HepG2 (cell line): ENCODE results near the gene HIGD1A. TPM values are rescaled to one million over a fixed set of nuclear protein-coding genes. Genes with fewer than 3 reads are reported as not detected.

Experiments
- BHLHE40 ChIP-seq: IDR thresholded peaks from 2 replicates; pipeline ENCODE4 v1.6.1; 2011; ENCODE audit warnings: low read length, improper control_type of control experiment
- HNF1B ChIP-seq: sonication (generic); formaldehyde crosslinking; IDR thresholded peaks from 2 replicates; pipeline ENCODE4 v1.5.1; 2020; ENCODE audit warnings: mild to moderate bottlenecking, moderate library complexity, missing genetic modification reagents
- IRF2 ChIP-seq: IDR thresholded peaks from 2 replicates; pipeline ENCODE4 v1.6.1; 2018; ENCODE audit warnings: missing genetic modification reagents, missing compliant biosample characterization
- KDM3A ChIP-seq: IDR thresholded peaks from 2 replicates; pipeline ENCODE4 v1.6.1; 2018; ENCODE audit warnings: low read depth, missing compliant biosample characterization
- MED8 ChIP-seq: sonication (generic); formaldehyde crosslinking; IDR thresholded peaks from 2 replicates; pipeline ENCODE4 v1.8.1; 2023; ENCODE audit warnings: mild to moderate bottlenecking, missing genetic modification reagents; ENCODE audit not compliant: insufficient replicate concordance
- MEIS1 ChIP-seq: sonication (generic); formaldehyde crosslinking; IDR thresholded peaks from 2 replicates; pipeline ENCODE4 v1.9.0; 2021; ENCODE audit warnings: mild to moderate bottlenecking, missing genetic modification reagents, moderate library complexity, borderline replicate concordance
- PPARG ChIP-seq: conservative IDR thresholded peaks from 2 replicates; pipeline ENCODE4 v1.6.1; 2016; ENCODE audit warnings: missing biosample characterization, missing genetic modification reagents
- PREB ChIP-seq: sonication (generic); formaldehyde crosslinking; IDR thresholded peaks from 2 replicates; pipeline ENCODE4 v1.4.0; 2020; ENCODE audit warnings: missing genetic modification reagents
- SP2 ChIP-seq: sonication (generic); formaldehyde crosslinking; IDR thresholded peaks from 2 replicates; pipeline ENCODE4 v1.5.1; 2020; ENCODE audit warnings: mild to moderate bottlenecking, missing genetic modification reagents
- ZBTB44 ChIP-seq: sonication (generic); formaldehyde crosslinking; IDR thresholded peaks from 2 replicates; pipeline ENCODE4 v1.4.0; 2020; ENCODE audit warnings: missing genetic modification reagents
- ZHX1 ChIP-seq: sonication (generic); formaldehyde crosslinking; IDR thresholded peaks from 2 replicates; pipeline ENCODE4 v1.8.1; 2022; ENCODE audit warnings: low read depth, mild to moderate bottlenecking, missing genetic modification reagents
- ZNF12 ChIP-seq: sonication (generic); formaldehyde crosslinking; IDR thresholded peaks from 2 replicates; pipeline ENCODE4 v1.5.0; 2020; ENCODE audit warnings: missing genetic modification reagents
- ZNF350 ChIP-seq: sonication (generic); formaldehyde crosslinking; IDR thresholded peaks from 2 replicates; pipeline ENCODE4 v1.4.0; 2020; ENCODE audit warnings: mild to moderate bottlenecking, low read depth, missing genetic modification reagents, borderline replicate concordance
- ZNF609 ChIP-seq: sonication (generic); formaldehyde crosslinking; IDR thresholded peaks from 2 replicates; pipeline ENCODE4 v1.4.0; 2020; ENCODE audit warnings: mild to moderate bottlenecking, missing genetic modification reagents, borderline replicate concordance
- ZNF766 ChIP-seq: sonication (generic); formaldehyde crosslinking; IDR thresholded peaks from 2 replicates; pipeline ENCODE4 v1.5.0; 2020; ENCODE audit warnings: missing genetic modification reagents, borderline replicate concordance
- polyA plus RNA-seq, 8 experiments: library from polyadenylated mRNA; depleted of rRNA in 3 of 8; stranded (reverse) in 7 of 8; unstranded in 1 of 8; fragments of >200 nt; fragmentation: Illumina TruSeq in 4 of 8; extraction: Trizol in 4 of 8; gene quantifications; 2 replicates each; pipeline versions ENCODE4 v1.2.1 to v1.2.3, GENCODE V29; 2011 to 2016; ENCODE audit warnings: low read depth in 4 of 8, missing spikeins in 1 of 8, mixed read lengths in 1 of 8; ENCODE audit not compliant: insufficient read depth in 1 of 8
- total RNA-seq, 5 experiments: library from RNA; depleted of rRNA; stranded (reverse); fragments of >200 nt; fragmentation: Illumina TruSeq; extraction: Trizol; gene quantifications; 2 replicates each; pipeline ENCODE4 v1.2.3, GENCODE V29; 2016; ENCODE audit warnings: low read depth in 1 of 5

Gene HIGD1A
- total and polyA plus RNA-seq, 2 of the 13 experiments (the other 11 are each of a cell fraction or from before 2014, with no cell fraction given): 222 to 253 TPM

GRCh38 chr3:42755681-42756578, 48.4 kb downstream of the HIGD1A start (continued):
- TF ChIP-seq ZNF350 (CRISPR knock-in tag): peak; percentile 73; the same call in 1 of the 2 replicates
- TF ChIP-seq ZNF609 (CRISPR knock-in tag): peak; percentile 23; the same call in 1 of the 2 replicates
- TF ChIP-seq ZNF12 (CRISPR knock-in tag): no peak
- TF ChIP-seq HNF1B (CRISPR knock-in tag): peak; percentile 56; the same call in 1 of the 2 replicates
- TF ChIP-seq MEIS1: no peak
- TF ChIP-seq ZNF766 (CRISPR knock-in tag): no peak
- peak; percentile 54; the same call in 1 of the 2 replicates for TF ChIP-seq IRF2 (CRISPR knock-in tag)
- TF ChIP-seq ZBTB44 (CRISPR knock-in tag): no peak
- TF ChIP-seq KDM3A (CRISPR knock-in tag): no peak
- TF ChIP-seq MED8 (CRISPR knock-in tag): no peak
- peak; percentile 93 for TF ChIP-seq PPARG (CRISPR knock-in tag)
- no peak for TF ChIP-seq PREB (CRISPR knock-in tag)
- TF ChIP-seq BHLHE40: peak; percentile 69
- no peak for TF ChIP-seq SP2
- TF ChIP-seq ZHX1 (CRISPR knock-in tag): no peak; the same call in 1 of the 2 replicates
